WTC11 (cell line): ENCODE data around the gene HMX3. TPM values are rescaled to one million over a fixed set of nuclear protein-coding genes. Genes with fewer than 3 reads are reported as not detected.
A peak's percentile ranks its signal among the peaks of the same experiment; 100 is the strongest.

ENCODE experiments used
- ATAC-seq: fragments of 200-7000 bp; cut with Tn5 transposase; 2 replicates; pipeline ENCODE4 v1.10.0; 2021; ENCODE audit warnings: mild to moderate bottlenecking, moderate library complexity
- CTCF ChIA-PET: fragments of 300-600 bp; sonication (Branson Sonifier 250); formaldehyde crosslinking; loops from one replicate; lab custom pipeline; 2021; ENCODE audit warnings: antibody characterized with exemption; lab: Charles Lee
- POLR2A ChIA-PET: fragments of 350-600 bp; sonication (Branson Sonifier 250); formaldehyde crosslinking; loops from one replicate; lab custom pipeline; 2021; ENCODE audit warnings: antibody characterized with exemption; lab: Charles Lee
- DNase-seq: peaks from one replicate; pipeline ENCODE4 v3.0.0; 2021; ENCODE audit warnings: low spot score
- H3K27ac Mint-ChIP-seq: 2 replicates; pipeline ENCODE4 v1.8.0; 2021; ENCODE audit warnings: mixed read lengths
- H3K27me3 Mint-ChIP-seq: 2 replicates; pipeline ENCODE4 v1.8.0; 2021; ENCODE audit warnings: low read depth, mild to moderate bottlenecking, moderate library complexity, mixed read lengths
- H3K36me3 Mint-ChIP-seq: 2 replicates; pipeline ENCODE4 v1.8.0; 2021; ENCODE audit warnings: mixed read lengths
- H3K4me1 Mint-ChIP-seq: 2 replicates; pipeline ENCODE4 v1.8.0; 2022; ENCODE audit warnings: mixed read lengths
- H3K4me3 Mint-ChIP-seq: 2 replicates; pipeline ENCODE4 v1.8.0; 2021; ENCODE audit warnings: mild to moderate bottlenecking, moderate library complexity, mixed read lengths
- H3K9me3 Mint-ChIP-seq: 2 replicates; pipeline ENCODE4 v1.8.0; 2021; ENCODE audit warnings: mixed read lengths
- AFF4 ChIP-seq: sonication (generic); formaldehyde crosslinking; IDR thresholded peaks from 2 replicates; pipeline ENCODE4 v1.8.1; 2023; ENCODE audit warnings: mild to moderate bottlenecking, missing genetic modification reagents, borderline replicate concordance
- AR ChIP-seq: fragments of 250-450 bp; sonication (Bioruptor Pico); IDR thresholded peaks from 2 replicates; pipeline ENCODE4 v1.9.0; 2021; ENCODE audit warnings: mild to moderate bottlenecking
- ARID4B ChIP-seq: sonication (generic); formaldehyde crosslinking; IDR thresholded peaks from 2 replicates; pipeline ENCODE4 v1.8.0; 2023; ENCODE audit warnings: missing genetic modification reagents, mild to moderate bottlenecking, borderline replicate concordance
- CDX4 ChIP-seq: fragments of 250-450 bp; sonication (Bioruptor Pico); IDR thresholded peaks from 2 replicates; pipeline ENCODE4 v1.9.0; 2021; ENCODE audit warnings: moderate library complexity, mild to moderate bottlenecking, inconsistent platforms, borderline replicate concordance
- CREB1 ChIP-seq: sonication (generic); formaldehyde crosslinking; IDR thresholded peaks from 2 replicates; pipeline ENCODE4 v1.8.0; 2023; ENCODE audit warnings: mild to moderate bottlenecking, missing genetic modification reagents
- E2F5 ChIP-seq: sonication (generic); formaldehyde crosslinking; IDR thresholded peaks from 2 replicates; pipeline ENCODE4 v1.8.1; 2022; ENCODE audit warnings: mild to moderate bottlenecking, moderate library complexity, missing genetic modification reagents
- EMX1 ChIP-seq: fragments of 250-450 bp; sonication (Bioruptor Pico); IDR thresholded peaks from 2 replicates; pipeline ENCODE4 v1.8.0; 2021; ENCODE audit warnings: mild to moderate bottlenecking
- ERG ChIP-seq: fragments of 250-450 bp; sonication (Bioruptor Pico); IDR thresholded peaks from 2 replicates; pipeline ENCODE4 v1.8.0; 2021; ENCODE audit warnings: mild to moderate bottlenecking
- FOXP1 ChIP-seq: sonication (generic); formaldehyde crosslinking; IDR thresholded peaks from 2 replicates; pipeline ENCODE4 v1.8.0; 2022; ENCODE audit warnings: missing genetic modification reagents, mild to moderate bottlenecking, moderate library complexity, borderline replicate concordance
- FOXP4 ChIP-seq: sonication (generic); formaldehyde crosslinking; IDR thresholded peaks from 2 replicates; pipeline ENCODE4 v1.8.0; 2022; ENCODE audit warnings: mild to moderate bottlenecking, missing genetic modification reagents
- HMGA2 ChIP-seq: fragments of 250-450 bp; sonication (Bioruptor Pico); IDR thresholded peaks from 2 replicates; pipeline ENCODE4 v1.4.0; 2021; ENCODE audit warnings: mild to moderate bottlenecking, moderate library complexity
- MAX ChIP-seq: sonication (generic); formaldehyde crosslinking; IDR thresholded peaks from 2 replicates; pipeline ENCODE4 v1.8.0; 2022; ENCODE audit warnings: mild to moderate bottlenecking, missing genetic modification reagents
- MYBL2 ChIP-seq: sonication (generic); formaldehyde crosslinking; IDR thresholded peaks from 2 replicates; pipeline ENCODE4 v1.8.1; 2023; ENCODE audit warnings: mild to moderate bottlenecking, moderate library complexity, missing genetic modification reagents
- NFE2L1 ChIP-seq: sonication (generic); formaldehyde crosslinking; IDR thresholded peaks from 2 replicates; pipeline ENCODE4 v1.8.1; 2023; ENCODE audit warnings: missing genetic modification reagents
- RORB ChIP-seq: fragments of 250-450 bp; sonication (Bioruptor Pico); IDR thresholded peaks from 2 replicates; pipeline ENCODE4 v1.9.0; 2021; ENCODE audit warnings: mild to moderate bottlenecking
- ZBTB21 ChIP-seq: sonication (generic); formaldehyde crosslinking; IDR thresholded peaks from 2 replicates; pipeline ENCODE4 v1.8.1; 2023; ENCODE audit warnings: mild to moderate bottlenecking, missing genetic modification reagents, borderline replicate concordance
- ZNF138 ChIP-seq: sonication (generic); formaldehyde crosslinking; conservative IDR thresholded peaks from 2 replicates; pipeline ENCODE4 v1.8.1; 2022; ENCODE audit warnings: mild to moderate bottlenecking, moderate library complexity, missing genetic modification reagents
- ZNF317 ChIP-seq: sonication (generic); formaldehyde crosslinking; IDR thresholded peaks from 2 replicates; pipeline ENCODE4 v1.8.1; 2023; ENCODE audit warnings: low read depth, mild to moderate bottlenecking, moderate library complexity, missing genetic modification reagents, borderline replicate concordance
- total RNA-seq: library from RNA; stranded (reverse); gene quantifications from 3 replicates; pipeline ENCODE4 v1.2.3, GENCODE V29; 2021

Gene HMX3
- total RNA-seq, 1 experiment from 2014 or later = not detected

GRCh38 chr10:123154711-123155505 lies 19.1 kb downstream of the HMX3 start (continued):
- no peak for TF ChIP-seq E2F5 (CRISPR knock-in tag)

GRCh38 chr10:123156078-123156477 lies 20.3 kb downstream of the HMX3 start:
- peaks cover 69% of the 10 kb centered on the region for H3K4me1 Mint-ChIP-seq
- peaks cover 60% of the 10 kb centered on the region for H3K36me3 Mint-ChIP-seq
- ATAC-seq (no peak), DNase-seq (no peak)
- peak overlapping the region; percentile 47 for H3K27ac Mint-ChIP-seq
- H3K27me3 Mint-ChIP-seq = peaks cover 13% of the 10 kb centered on the region
- H3K9me3 Mint-ChIP-seq = no peaks in the 10 kb centered on the region
- POLR2A ChIA-PET = no interaction called here
- H3K4me3 Mint-ChIP-seq = peak overlapping the region; percentile 99
- CTCF ChIA-PET = no interaction called here
- TF ChIP-seq EMX1 (no peak), FOXP1 (CRISPR knock-in tag) (no peak), NFE2L1 (CRISPR knock-in tag) (no peak), AFF4 (CRISPR knock-in tag) (no peak), ERG (CRISPR knock-in tag) (no peak), ZBTB21 (no peak), RORB (CRISPR knock-in tag) (no peak), ARID4B (no peak), AR (CRISPR knock-in tag) (no peak), CDX4 (CRISPR knock-in tag) (no peak), MYBL2 (CRISPR knock-in tag) (no peak), HMGA2 (CRISPR knock-in tag) (no peak), ZNF317 (CRISPR knock-in tag) (no peak), ZNF138 (CRISPR knock-in tag) (no peak), MAX (no peak), FOXP4 (CRISPR knock-in tag) (no peak), CREB1 (no peak)
